Suprapubic skin (tissue), 4 donors: ENCODE results near the gene PCNX1.

Experiments
- POLR2A ChIP-seq, 2 donors: fragments of 450-650 bp; IDR thresholded peaks; one replicate each; pipeline ENCODE4 v1.6.1; 2017; ENCODE audit warnings: antibody characterized with exemption in 2 of 2, mild to moderate bottlenecking in 2 of 2, moderate library complexity in 2 of 2
- POLR2AphosphoS5 ChIP-seq, 3 donors: sonication (generic); formaldehyde crosslinking; IDR thresholded peaks; one replicate each; pipeline ENCODE4 v1.6.1; 2017; ENCODE audit warnings: antibody characterized with exemption in 3 of 3
- TF ChIP-seq, protein P1 (sequence below), 2 donors: fragments of 200-600 bp in 1 of 2; fragments of 450-650 bp in 1 of 2; sonication (generic) in 1 of 2; IDR thresholded peaks; one replicate each; pipeline ENCODE4 v1.5.1; 2016 to 2019; ENCODE audit warnings: antibody characterized with exemption in 2 of 2, mild to moderate bottlenecking in 1 of 2, moderate library complexity in 1 of 2

DNA sequence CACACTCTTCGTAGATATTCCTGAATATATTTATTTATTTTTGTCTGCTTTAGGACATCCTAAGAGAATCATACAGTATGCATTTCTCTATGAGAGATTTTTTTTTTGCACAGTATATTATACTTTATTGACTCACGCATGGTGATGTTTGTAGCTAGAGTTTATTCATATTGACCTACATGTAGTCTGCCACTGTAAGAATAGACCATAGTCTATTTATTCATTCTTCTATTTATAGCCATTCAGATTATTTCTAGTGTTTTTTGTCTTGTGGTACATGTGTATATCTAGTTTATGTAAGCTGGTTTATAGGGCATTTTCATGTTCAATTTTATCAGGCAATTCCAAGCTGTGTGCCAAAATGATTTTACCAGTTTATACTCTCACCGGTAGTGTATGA, 45.2 kb downstream of the PCNX1 start:
- TF ChIP-seq POLR2AphosphoS5 (IDR thresholded peaks at IDR 0.05): no peak
- TF ChIP-seq, protein P1, sequence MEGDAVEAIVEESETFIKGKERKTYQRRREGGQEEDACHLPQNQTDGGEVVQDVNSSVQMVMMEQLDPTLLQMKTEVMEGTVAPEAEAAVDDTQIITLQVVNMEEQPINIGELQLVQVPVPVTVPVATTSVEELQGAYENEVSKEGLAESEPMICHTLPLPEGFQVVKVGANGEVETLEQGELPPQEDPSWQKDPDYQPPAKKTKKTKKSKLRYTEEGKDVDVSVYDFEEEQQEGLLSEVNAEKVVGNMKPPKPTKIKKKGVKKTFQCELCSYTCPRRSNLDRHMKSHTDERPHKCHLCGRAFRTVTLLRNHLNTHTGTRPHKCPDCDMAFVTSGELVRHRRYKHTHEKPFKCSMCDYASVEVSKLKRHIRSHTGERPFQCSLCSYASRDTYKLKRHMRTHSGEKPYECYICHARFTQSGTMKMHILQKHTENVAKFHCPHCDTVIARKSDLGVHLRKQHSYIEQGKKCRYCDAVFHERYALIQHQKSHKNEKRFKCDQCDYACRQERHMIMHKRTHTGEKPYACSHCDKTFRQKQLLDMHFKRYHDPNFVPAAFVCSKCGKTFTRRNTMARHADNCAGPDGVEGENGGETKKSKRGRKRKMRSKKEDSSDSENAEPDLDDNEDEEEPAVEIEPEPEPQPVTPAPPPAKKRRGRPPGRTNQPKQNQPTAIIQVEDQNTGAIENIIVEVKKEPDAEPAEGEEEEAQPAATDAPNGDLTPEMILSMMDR (IDR thresholded peaks at IDR 0.05): no peak
- no peak for TF ChIP-seq POLR2A (IDR thresholded peaks at IDR 0.05)
